Measurements from ENCODE around the gene LRRC14B.
"Not testable (repeated sequence)": the region's sequence is repeated elsewhere in the genome, so short reads cannot be mapped to it uniquely, and the experiment has no call there.

DNA sequence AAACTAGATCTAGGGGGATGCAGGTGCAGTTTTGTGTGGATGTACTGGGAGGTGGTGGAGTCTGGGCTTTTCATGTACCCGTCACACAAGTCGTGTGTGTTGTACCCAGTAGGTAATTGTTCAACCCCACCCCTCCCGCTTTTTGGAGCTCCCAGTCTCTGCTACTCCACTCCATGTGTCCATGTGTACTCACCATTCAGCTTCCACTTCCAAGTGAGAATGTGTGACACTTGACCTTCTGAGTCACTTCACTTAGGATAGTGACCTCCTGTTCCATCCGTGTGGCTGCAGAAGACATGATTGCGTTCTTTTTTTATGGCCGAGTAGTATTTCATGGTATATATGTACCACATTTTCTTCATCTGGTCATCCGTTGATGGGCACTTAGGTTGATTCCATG lies 49.3 kb downstream of the LRRC14B start:
- TF ChIP-seq, protein P1, sequence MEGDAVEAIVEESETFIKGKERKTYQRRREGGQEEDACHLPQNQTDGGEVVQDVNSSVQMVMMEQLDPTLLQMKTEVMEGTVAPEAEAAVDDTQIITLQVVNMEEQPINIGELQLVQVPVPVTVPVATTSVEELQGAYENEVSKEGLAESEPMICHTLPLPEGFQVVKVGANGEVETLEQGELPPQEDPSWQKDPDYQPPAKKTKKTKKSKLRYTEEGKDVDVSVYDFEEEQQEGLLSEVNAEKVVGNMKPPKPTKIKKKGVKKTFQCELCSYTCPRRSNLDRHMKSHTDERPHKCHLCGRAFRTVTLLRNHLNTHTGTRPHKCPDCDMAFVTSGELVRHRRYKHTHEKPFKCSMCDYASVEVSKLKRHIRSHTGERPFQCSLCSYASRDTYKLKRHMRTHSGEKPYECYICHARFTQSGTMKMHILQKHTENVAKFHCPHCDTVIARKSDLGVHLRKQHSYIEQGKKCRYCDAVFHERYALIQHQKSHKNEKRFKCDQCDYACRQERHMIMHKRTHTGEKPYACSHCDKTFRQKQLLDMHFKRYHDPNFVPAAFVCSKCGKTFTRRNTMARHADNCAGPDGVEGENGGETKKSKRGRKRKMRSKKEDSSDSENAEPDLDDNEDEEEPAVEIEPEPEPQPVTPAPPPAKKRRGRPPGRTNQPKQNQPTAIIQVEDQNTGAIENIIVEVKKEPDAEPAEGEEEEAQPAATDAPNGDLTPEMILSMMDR (IDR thresholded peaks at IDR 0.05), result not testable (repeated sequence)
- not testable (repeated sequence) for TF ChIP-seq EZH2 (IDR thresholded peaks at IDR 0.05)

Data from neural progenitor cell (in vitro differentiated cells).